GM06990 (cell line): ENCODE measurements around the gene FES.

Source experiments
- DNase-seq: peaks from one replicate; pipeline ENCODE4 v3.0.0-alpha.2; 2011; ENCODE audit not compliant: insufficient read length; ENCODE audit errors: extremely low read depth
- H3K27me3 ChIP-seq: replicated peaks from 2 replicates; pipeline ENCODE4 v1.6.0; 2011; ENCODE audit warnings: low read length; ENCODE audit not compliant: control insufficient read depth, insufficient read depth
- H3K36me3 ChIP-seq: 2 replicates; pipeline ENCODE4 v1.5.1; 2011; ENCODE audit warnings: low read length; ENCODE audit not compliant: control insufficient read depth, insufficient read depth
- H3K4me3 ChIP-seq: replicated peaks from 2 replicates; pipeline ENCODE4 v1.5.1; 2011; ENCODE audit warnings: low read depth, mild to moderate bottlenecking, control low read depth, low read length
- TF ChIP-seq, protein P1 (sequence below): IDR thresholded peaks from 2 replicates; pipeline ENCODE4 v1.5.1; 2011; ENCODE audit warnings: low read length, control low read depth, mild to moderate bottlenecking, inconsistent platforms; ENCODE audit not compliant: insufficient read depth, poor library complexity, severe bottlenecking

FES gene

GRCh38 chr15:90862964-90863778 lies 21.1 kb upstream of the FES start:
- no peaks in the 10 kb centered on the region for H3K36me3 ChIP-seq
- no peak overlapping the region for H3K4me3 ChIP-seq
- H3K27me3 ChIP-seq: no peaks in the 10 kb centered on the region
- DNase-seq: no peak
- TF ChIP-seq, protein P1, sequence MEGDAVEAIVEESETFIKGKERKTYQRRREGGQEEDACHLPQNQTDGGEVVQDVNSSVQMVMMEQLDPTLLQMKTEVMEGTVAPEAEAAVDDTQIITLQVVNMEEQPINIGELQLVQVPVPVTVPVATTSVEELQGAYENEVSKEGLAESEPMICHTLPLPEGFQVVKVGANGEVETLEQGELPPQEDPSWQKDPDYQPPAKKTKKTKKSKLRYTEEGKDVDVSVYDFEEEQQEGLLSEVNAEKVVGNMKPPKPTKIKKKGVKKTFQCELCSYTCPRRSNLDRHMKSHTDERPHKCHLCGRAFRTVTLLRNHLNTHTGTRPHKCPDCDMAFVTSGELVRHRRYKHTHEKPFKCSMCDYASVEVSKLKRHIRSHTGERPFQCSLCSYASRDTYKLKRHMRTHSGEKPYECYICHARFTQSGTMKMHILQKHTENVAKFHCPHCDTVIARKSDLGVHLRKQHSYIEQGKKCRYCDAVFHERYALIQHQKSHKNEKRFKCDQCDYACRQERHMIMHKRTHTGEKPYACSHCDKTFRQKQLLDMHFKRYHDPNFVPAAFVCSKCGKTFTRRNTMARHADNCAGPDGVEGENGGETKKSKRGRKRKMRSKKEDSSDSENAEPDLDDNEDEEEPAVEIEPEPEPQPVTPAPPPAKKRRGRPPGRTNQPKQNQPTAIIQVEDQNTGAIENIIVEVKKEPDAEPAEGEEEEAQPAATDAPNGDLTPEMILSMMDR: no peak

DNA sequence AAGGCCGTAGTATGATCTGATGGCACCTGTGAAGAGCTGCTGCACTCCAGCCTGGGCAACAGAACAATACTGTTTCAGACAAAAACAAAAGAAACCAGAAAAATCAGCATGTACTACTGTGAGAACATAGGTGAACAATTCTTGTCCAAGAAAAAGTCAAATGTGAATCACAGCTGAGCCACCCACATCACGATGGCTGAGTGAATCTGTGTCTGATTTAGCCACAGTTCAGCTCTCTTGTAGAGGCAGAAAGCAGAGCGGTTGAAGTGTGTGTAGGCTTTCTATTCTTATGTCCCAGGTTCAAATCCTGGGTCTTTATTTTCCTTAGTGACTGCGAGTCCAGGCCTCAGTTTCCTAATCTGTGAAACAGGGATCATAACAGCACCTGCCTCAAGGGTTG lies 20.3 kb upstream of the FES start:
- no peak for DNase-seq
- TF ChIP-seq, protein P1: no peak
- Histone ChIP-seq H3K27me3 (no peaks in the 10 kb centered on the region), H3K36me3 (no peaks in the 10 kb centered on the region), H3K4me3 (no peak overlapping the region)

DNA sequence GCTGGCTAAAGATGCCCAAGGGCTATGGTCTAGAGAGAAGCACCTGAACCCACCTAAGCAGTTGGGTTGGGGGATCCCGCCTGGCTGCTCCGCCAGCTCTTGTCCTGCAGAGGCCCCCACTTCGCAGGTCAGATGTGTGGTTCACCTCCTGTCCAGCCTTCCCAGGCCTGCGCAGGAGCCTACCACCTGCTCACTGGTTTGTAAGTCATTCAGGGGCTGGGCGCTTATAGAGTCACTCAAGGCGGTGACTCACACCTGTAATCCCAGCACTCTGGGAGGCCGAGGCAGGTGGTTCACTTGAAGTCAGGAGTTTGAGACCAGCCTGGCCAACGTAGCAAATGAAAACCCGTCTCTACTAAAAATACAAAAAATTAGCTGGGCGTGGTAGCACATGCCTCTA lies 19.8 kb upstream of the FES start:
- no peaks in the 10 kb centered on the region for H3K27me3 ChIP-seq
- H3K4me3 ChIP-seq: no peak overlapping the region
- DNase-seq: no peak
- TF ChIP-seq, protein P1: no peak
- H3K36me3 ChIP-seq: no peaks in the 10 kb centered on the region

- H3K27me3 ChIP-seq: no peaks in the 10 kb centered on the region
- no peak overlapping the region for H3K4me3 ChIP-seq
- TF ChIP-seq, protein P1: no peak
- DNase-seq: no peak
- H3K36me3 ChIP-seq: no peaks in the 10 kb centered on the region
Observed at GRCh38 chr15:90865702-90866101, 18.6 kb upstream of the FES start.

- DNase-seq: no peak
- Histone ChIP-seq H3K27me3 (no peaks in the 10 kb centered on the region), H3K36me3 (no peaks in the 10 kb centered on the region), H3K4me3 (no peak overlapping the region)
- TF ChIP-seq, protein P1: no peak
Observed at GRCh38 chr15:90866161-90866715, 18.1 kb upstream of the FES start.
